M059J (cell line): Measurements from ENCODE around the gene ENTREP1. TPM values are rescaled to one million over a fixed set of nuclear protein-coding genes. Genes with fewer than 3 reads are reported as not detected.
A peak's percentile ranks its signal among the peaks of the same experiment; 100 is the strongest.

Source experiments
- DNase-seq: peaks from one replicate; pipeline ENCODE4 v3.0.0-alpha.2; 2012; ENCODE audit warnings: low read depth
- total RNA-seq: library from RNA; depleted of rRNA; stranded (reverse); fragments of >200 nt; shearing (Covaris generic); gene quantifications from 2 replicates; pipeline ENCODE4 v1.2.3, GENCODE V29; 2014

The ENTREP1 gene
- total RNA-seq, 1 experiment from 2014 or later, result 0.05 TPM

DNA sequence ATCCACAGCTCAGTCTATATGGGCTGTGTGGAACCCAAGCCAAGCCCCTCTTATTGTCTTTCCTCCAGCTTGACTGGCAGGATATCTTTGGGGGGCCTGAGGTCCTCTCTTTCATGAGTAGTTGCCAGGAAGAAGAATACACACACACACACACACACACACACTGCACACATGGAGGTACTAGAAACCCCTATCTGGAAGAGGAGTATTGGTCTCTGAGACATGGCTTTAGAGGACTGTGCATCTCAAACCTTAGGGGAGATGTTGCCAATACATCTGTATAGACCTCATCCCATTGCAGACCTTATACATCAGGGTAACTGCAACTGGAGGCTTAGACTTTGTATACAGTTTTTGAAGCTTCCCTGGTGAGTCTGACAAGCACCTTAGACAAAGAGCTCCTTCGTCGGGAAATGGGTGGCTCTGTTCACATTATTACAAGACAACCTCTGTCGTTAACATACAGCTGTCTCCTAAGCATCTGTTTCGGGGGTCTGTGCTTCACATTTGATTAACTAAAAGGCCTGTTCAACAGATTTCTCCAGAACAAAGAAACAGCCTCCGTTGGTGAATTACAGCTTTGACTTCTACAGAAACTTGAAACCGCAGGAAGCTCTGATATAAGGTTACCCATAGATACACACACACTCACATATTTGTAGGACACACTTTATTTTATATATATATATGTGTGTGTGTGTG, 5.5 kb upstream of the ENTREP1 start:
- no peak for DNase-seq

- DNase-seq, result no peak
These were observed 2.8 kb upstream of the ENTREP1 start for GRCh38 chr9:69322256-69322655.

- no peak for DNase-seq
These were observed 1.2 kb upstream of the ENTREP1 start for GRCh38 chr9:69323861-69324260.

- DNase-seq, result no peak
These were observed 596 bp downstream of the ENTREP1 start for GRCh38 chr9:69325409-69326212.

DNA sequence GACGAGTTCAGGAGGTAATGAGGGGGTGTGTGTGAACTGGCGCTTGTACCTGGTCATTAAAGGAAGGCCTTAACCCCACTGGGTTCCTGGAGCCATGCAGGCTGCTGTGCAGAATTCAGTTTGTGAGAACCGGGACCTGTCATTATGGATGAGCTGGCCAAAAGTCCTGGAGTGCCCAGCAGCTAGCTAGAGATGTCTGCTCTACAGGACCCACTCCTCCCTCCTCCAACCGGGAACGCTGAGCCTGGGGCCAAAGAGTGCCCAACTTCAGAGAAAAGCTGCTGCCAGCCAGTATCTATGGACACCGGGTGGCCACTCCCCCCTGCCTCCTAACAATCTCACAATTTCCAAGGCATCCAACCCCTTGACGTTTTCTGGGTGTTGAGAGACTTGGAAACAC, 1.2 kb downstream of the ENTREP1 start:
- DNase-seq, result no peak

DNA sequence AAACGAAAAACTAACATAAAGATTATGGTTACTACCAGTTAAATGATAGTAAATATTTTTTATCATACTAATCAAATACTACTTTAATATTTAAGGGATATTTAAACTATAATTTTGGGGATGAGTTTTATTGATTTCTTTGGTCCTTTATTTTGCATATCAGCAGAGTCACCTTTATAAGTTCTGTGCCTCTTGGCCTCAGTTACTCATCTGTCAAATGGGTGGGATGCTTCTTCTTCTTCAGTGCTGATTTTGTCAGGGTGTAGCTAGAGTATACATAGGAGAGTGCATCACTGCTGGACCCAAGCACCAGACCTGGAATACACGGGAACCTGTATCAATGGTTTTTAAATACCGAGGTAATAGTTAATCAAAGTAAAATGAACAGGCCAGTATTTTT, 5.6 kb downstream of the ENTREP1 start:
- DNase-seq, result no peak

DNA sequence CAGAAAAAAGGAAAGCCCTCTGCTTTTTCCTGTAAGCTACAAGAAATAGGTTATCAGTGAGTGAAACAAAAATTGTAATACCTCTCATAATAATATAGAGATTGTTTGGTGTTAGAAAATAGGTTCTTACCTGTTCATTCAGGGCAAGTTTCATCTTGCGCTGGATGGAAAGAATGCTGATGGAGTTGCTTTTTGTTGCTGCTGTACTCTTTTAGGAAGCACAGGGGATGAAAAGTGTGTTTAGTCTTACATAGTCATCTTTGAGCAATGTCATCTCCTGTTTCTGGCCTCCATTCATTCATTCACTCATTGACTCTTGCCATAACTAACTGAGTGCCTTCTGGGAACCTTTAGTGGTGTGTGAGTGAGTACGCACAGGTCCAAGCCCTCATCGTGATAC, 6.4 kb downstream of the ENTREP1 start:
- no peak for DNase-seq

DNA sequence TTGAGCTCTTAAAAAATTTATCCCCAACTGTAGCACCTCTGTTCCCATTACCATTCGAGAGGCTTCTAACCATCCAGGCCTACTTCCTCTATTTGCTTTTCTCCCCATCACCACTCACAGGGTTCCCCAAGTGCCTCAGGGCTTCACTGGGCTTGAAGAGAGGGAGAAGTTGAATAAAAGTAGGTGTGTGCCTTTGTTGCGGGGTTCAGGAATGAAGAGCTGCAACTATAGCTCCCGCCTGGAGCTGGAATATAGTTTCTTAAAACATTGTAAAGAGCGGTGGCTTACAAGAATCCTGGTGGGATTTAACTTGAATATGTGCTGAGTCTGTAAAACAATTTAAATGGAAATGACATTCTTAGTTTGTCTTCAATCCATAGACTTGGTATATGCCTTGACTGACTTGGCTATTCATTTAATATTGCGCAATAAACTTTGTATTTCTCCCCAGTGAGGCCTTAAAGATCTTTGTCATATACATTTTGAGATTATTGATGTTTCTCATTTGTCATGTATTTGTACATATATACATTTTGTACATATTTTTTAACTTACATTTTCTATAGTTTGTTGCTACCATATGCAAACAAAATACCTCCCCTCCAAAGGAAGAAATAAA, 7.2 kb downstream of the ENTREP1 start:
- no peak for DNase-seq

DNA sequence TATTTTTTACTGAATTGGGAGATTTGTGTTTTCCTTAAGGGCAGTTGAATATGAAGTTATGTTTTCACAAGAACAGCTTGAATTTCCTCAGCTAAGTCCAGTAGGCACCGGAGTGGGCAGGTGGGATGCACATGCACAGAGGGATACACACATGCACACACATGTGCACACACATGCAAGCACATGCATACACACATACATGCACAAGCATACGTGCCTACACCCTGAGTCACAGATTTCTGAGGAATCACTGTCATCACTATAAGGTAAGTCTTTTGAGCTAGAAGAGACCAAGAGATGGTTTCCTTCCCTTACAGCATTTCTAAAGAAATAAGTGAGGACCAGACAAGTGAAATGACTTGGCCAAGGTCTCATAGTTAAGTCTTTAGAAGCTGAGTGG, 8.7 kb downstream of the ENTREP1 start:
- DNase-seq, result no peak

DNA sequence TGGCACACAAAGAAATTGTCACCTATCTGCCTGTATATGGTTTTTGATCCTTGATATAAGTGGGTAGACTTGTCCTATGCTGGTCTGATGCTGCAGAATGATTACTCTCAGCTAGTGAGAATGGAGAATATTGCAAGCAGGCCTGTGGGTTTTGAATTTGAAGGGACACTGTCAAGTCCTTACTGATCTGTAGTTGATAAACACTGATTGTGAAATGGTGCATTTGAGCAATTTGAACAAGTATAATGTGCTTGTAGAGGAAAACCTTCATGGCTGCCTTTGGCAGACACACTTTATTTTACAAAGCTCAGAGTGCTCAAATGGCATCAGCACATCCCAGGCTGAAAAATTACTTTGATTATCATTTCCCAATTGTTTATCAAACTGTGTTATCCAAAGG, 9.3 kb downstream of the ENTREP1 start:
- DNase-seq, result no peak

GRCh38 chr9:69339620-69340019, 14.6 kb downstream of the ENTREP1 start:
- peak; percentile 15 for DNase-seq

- DNase-seq, result no peak
These were observed 15.6 kb downstream of the ENTREP1 start for GRCh38 chr9:69340631-69341030.

DNA sequence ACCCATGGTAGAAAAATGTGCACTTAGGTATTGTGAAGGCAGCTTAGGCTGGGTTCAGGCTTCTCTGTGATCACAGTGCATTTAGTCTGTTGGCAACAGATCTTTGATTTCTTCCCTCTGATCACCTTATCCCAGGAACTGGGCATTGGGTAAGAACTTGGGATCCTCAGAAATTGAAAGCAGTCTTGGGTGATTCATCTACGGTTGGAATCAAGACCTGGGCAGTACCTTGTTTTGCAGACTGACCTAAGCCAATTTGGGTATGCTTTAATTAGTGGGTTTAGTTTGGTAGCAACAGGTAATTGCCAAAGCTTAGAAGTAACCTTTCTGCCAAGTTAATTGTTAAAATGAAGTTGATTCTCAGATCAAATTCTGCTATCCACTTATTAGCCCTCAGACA, 17.8 kb downstream of the ENTREP1 start:
- no peak for DNase-seq

DNA sequence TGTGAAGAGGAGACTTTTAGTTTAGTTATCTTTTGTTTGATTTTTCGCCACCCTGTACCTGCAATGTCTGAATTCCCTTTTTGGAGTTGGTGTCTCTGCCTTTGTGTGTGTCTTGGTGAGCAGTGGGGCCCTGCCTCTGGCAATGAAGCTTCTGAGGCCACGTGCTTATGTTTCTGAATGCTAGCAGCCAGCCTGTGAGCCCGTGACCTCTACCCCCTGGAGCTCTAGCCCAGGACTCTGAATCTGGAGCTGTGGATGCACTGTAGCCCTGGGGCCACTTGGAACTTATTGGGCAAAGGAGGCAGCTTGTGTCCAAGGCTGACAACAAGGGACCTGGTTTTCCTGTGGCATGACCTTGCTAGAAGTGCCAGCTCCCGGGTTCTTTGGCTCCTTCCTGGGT, 19.4 kb downstream of the ENTREP1 start:
- no peak for DNase-seq

DNA sequence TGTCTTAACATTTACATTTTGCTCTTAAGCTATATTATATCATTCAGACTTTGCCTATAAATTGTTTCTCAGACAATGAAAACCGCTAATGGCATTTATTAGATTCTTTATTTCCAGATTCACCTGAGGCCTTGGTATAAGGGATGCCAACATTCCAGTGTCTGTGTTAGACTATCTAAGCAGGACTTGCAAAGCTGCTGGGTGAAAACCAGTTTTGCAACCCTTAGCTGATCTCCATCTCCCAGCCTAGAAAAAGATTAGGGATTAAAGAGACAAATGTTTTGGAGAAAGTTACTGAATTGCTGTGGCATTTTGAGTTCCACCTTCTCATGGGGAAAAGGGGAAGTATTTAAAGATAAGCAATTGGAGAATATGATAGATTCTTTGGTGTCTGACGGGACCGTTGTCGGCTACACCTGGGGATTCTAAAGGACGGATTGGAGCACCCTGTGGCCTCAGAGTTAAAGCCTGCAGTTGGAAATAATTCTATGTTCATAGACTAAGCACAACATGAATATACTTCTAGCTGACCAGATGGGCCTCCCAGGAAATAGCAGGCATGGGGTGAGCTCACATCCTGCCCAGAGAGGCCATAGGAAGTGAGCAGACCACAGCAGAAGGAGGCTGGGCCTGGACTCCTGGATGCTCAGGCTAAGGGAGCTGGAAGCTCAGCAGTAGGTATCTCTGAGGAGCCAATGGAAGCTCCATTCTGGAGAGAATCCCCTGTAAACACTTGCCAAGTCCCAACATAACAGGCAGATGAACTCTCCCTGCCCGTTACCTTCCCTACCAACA, 21.8 kb downstream of the ENTREP1 start:
- peak; percentile 7 for DNase-seq

GRCh38 chr9:69347607-69348006, 22.6 kb downstream of the ENTREP1 start:
- DNase-seq, result no peak

- DNase-seq, result no peak
These were observed 26.2 kb downstream of the ENTREP1 start for GRCh38 chr9:69351227-69351626.

- no peak for DNase-seq
These were observed 30.2 kb downstream of the ENTREP1 start for GRCh38 chr9:69355232-69355631.

- no peak for DNase-seq
These were observed 32.2 kb downstream of the ENTREP1 start for GRCh38 chr9:69357030-69357775.

GRCh38 chr9:69357821-69358220, 32.8 kb downstream of the ENTREP1 start:
- no peak for DNase-seq

DNA sequence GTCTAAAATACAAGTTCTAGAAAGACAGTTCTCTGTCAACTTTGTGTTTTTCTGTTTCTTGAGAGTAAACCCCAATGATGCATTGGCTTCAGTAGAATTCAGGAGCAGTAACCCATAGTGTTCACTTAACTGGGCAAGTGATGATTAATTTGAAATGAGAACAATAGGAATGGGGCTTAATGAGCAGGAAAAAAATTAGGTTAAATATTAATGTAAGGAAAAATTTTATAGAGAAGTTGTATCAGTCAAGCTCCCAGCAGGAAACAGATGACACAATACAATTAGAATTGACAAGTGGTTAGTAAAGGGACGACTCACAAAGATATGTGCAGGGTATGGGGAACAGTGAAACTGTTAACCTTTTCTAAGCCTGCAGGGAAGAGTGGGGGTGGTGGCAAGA, 38.2 kb downstream of the ENTREP1 start:
- no peak for DNase-seq
